Measurements from ENCODE around the gene STX16.

GRCh38 chr20:58673119-58673518, 22.0 kb downstream of the STX16 start:
- TF ChIP-seq, protein P1, sequence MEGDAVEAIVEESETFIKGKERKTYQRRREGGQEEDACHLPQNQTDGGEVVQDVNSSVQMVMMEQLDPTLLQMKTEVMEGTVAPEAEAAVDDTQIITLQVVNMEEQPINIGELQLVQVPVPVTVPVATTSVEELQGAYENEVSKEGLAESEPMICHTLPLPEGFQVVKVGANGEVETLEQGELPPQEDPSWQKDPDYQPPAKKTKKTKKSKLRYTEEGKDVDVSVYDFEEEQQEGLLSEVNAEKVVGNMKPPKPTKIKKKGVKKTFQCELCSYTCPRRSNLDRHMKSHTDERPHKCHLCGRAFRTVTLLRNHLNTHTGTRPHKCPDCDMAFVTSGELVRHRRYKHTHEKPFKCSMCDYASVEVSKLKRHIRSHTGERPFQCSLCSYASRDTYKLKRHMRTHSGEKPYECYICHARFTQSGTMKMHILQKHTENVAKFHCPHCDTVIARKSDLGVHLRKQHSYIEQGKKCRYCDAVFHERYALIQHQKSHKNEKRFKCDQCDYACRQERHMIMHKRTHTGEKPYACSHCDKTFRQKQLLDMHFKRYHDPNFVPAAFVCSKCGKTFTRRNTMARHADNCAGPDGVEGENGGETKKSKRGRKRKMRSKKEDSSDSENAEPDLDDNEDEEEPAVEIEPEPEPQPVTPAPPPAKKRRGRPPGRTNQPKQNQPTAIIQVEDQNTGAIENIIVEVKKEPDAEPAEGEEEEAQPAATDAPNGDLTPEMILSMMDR (conservative IDR thresholded peaks at IDR 0.05 in 1 of 2, IDR thresholded peaks at IDR 0.05 in 1 of 2; ENCODE audit: low read depth in 1 of 2, low read length in 2 of 2) = no peak
- TF ChIP-seq EZH2 (IDR thresholded peaks at IDR 0.05; ENCODE audit: low read length, missing control alignments) = no peak
